ENCODE measurements around the gene NMS.
A peak's percentile ranks its signal among the peaks of the same experiment; 100 is the strongest.
"Not testable (repeated sequence)": the region's sequence is repeated elsewhere in the genome, so short reads cannot be mapped to it uniquely, and the experiment has no call there.

The NMS gene, protein sequence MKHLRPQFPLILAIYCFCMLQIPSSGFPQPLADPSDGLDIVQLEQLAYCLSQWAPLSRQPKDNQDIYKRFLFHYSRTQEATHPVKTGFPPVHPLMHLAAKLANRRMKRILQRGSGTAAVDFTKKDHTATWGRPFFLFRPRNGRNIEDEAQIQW

DNA sequence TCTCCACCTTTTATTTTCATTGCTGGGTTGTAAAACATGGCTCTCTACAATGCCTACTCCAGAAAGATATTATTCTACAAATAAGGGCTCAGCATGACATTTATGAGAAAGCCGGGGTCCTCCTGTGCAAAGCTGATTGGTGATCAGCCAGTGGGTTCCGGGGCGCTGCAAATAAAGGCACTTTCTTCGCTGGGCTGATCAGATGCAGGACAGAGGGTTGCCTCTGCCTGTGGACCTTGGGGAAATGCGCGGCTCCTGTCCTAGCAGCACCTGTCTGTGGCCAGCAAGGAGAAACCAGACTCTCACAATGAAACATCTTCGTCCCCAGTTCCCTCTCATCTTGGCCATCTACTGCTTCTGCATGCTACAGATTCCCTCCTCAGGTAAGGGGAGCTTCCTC, at the start of gene NMS:
NMS (plus strand) TSS at position 301 of the 400 bp plus-strand sequence; CDS start at position 308, 7 bp downstream.
- DNase-seq (no peak), ATAC-seq (no peak)

- ATAC-seq (no peak), DNase-seq (no peak)
Measured at GRCh38 chr2:100422320-100423055, 47.8 kb upstream of the NMS start.

- DNase-seq: no peak
- ATAC-seq: no peak
Measured at GRCh38 chr2:100423631-100424030, 46.7 kb upstream of the NMS start.

DNA sequence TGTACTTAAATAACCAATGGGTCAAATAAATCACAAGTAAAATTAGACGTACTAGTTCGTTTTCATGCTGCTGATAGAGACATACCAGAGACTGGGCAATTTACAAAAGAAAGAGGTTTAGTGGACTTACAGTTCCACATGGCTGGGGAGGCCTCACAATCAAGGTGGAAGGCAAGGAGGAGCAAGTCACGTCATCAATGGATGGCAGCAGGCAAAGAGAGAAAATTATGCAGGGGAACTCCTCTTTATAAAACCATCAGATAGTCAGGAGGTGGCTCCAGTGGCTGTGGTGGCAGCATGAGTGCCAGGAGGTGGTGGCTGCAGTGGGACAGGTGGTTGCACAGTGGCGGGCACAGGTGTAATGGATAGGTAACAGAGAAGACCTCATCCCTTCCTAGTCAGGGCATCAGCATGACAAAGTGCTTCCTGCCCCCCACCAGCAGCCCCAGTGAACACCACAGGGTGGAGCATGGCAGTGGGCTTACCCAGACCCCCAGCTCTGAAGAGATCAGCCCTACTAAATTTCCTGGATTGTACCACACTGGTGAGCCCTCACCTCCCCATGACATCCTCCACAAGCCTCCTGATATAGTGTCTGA, 45.9 kb upstream of the NMS start:
- no peak for ATAC-seq
- no peak for DNase-seq

- no peak for ATAC-seq
- no peak for DNase-seq
Measured at GRCh38 chr2:100425107-100425506, 45.2 kb upstream of the NMS start.

- DNase-seq: no peak
- ATAC-seq: no peak
Measured at GRCh38 chr2:100425573-100426383, 44.5 kb upstream of the NMS start.

GRCh38 chr2:100426384-100426720, 43.9 kb upstream of the NMS start:
- DNase-seq (no peak), ATAC-seq (no peak)

- ATAC-seq (no peak), DNase-seq (no peak)
Measured at GRCh38 chr2:100427111-100427510, 43.2 kb upstream of the NMS start.

GRCh38 chr2:100427627-100428258, 42.5 kb upstream of the NMS start:
- peak; percentile 74 for DNase-seq
- peak; percentile 65 for ATAC-seq

DNA sequence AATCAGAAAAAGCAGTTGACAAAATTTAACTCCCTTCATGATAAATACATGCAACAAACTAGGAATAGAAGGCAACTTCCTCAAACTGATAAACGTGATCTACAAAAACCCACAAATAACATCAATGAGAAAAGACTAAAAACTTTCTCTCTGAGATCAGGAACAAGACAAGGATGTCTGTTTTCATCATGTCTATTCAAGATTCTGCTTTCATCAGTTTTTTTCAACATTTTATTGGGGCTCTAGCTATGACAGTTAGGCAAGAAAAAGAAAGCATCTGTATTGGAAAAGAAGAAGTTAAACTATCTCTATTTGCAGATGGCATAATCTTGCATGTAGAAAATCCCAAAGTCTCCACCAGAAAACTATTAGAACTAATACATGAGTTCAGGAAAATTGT, 40.6 kb upstream of the NMS start:
- DNase-seq (no peak), ATAC-seq (no peak)

DNA sequence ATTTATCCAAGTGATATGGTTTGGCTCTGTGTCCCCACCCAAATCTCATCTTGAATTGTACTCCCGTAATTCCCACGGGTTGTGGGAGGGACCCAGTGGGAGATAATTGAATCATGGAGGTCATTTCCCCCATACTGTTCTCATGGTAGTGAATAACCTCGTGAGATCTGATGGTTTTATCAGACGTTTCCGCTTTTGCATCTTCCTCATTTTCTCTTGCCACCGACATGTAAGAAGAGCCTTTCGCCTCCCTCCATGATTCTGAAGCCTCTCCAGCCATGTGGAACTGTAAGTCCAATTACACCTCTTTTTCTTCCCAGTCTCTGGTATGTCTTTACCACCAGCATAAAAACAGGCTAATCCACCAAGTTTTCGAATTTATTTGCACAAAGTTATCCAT, 32.5 kb upstream of the NMS start:
- ATAC-seq: no peak
- no peak for DNase-seq

GRCh38 chr2:100446696-100447095, 23.6 kb upstream of the NMS start:
- DNase-seq (no peak), ATAC-seq (no peak)

GRCh38 chr2:100451092-100451491, 19.2 kb upstream of the NMS start:
- no peak for ATAC-seq
- DNase-seq: no peak

DNA sequence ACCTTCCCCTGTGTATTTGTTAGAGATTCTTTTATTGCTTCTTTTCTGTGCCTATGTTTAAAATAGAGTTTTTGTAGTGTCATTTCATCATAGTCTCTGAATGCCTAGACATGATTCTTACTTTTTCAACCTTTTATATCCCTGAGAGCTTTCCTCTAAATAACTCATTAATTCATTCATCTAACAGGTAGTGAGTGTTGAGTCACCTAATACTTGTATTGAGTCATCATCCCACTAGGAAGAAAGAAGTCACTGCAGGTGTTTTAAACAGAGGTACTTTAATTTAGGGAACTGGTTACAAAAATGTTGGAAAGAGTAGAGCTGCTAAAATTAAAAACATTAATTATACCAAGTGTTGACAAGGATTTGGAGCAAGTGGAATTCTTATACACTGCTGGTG, 18.5 kb upstream of the NMS start:
- DNase-seq (no peak), ATAC-seq (no peak)

DNA sequence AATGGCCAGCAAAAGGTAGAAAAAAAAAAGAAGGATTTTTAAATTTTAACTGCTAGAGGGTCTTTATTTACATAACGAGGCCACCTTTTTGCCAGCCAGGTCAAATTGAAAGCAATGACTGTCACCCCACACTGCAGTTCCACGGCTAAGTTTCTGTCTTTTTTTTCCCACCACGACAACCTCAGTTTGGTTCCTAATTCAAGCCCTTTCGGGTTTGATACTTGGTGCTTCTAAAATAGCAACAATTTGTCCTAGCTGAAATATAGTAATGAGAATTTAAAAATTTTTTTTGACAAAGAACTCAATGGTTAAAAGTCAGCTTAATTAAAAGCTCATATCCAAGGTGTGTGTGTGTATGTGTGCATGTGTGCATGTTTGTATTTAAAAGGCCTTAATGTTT, 16.4 kb upstream of the NMS start:
- ATAC-seq (no peak), DNase-seq (no peak)

GRCh38 chr2:100456357-100456756, 13.9 kb upstream of the NMS start:
- not testable (repeated sequence) for DNase-seq, ATAC-seq

DNA sequence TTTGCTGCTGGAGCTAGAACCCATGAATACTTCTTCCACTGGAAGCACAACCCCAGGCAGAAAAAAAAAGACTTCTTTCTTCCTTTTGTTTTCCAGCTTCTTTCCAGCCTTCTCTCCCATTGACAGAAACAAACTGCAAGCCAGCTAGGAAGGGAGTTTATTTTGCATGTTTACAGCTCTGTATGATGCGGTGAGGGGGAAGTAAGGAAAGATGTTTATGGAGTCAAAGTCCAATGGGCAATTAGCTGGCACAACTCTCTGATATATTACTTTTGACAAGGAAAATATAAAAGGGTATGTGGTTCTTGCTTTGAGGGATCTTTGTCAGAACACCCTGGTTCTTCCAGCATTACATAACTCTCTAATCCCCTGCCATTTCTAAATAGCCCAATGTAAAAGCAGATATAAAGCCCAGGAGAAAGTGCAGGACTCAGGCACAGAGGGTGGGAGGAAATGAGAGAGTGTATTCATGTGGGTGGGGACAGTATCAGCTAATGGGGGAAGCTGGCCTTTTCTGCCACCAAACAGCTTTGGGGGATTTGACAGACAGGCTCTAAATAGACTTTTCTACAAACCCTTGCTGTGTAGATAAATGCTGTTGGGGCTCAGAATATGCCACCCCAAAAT, 9.3 kb upstream of the NMS start:
- ATAC-seq: no peak
- no peak for DNase-seq

GRCh38 chr2:100470898-100471514, 724 bp downstream of the NMS start:
- no peak for ATAC-seq
- peak; percentile 14 for DNase-seq

- ATAC-seq (no peak), DNase-seq (no peak)
Measured at GRCh38 chr2:100476606-100477005, 6.3 kb downstream of the NMS start.

- DNase-seq (no peak), ATAC-seq (no peak)
Measured at GRCh38 chr2:100482741-100483140, 12.5 kb downstream of the NMS start.

DNA sequence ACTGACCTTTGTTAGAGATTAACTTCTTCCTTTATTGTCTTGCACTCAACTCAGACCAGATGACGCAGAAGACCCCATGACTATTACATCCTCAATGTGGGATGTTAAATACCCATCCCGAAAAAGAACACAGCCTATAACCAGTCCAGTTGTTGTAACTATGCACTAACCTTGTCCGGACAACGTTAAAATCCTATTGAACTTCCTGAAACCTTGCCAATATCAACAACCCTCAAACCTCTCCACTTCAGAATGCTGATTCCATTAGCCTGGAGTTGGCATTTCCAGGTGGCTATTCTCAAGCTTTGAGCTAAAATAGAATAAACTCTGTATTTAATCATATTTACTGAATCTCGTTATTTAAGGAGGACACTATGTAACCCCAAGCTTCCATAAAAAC, 13.6 kb downstream of the NMS start:
- DNase-seq: no peak
- no peak for ATAC-seq

DNA sequence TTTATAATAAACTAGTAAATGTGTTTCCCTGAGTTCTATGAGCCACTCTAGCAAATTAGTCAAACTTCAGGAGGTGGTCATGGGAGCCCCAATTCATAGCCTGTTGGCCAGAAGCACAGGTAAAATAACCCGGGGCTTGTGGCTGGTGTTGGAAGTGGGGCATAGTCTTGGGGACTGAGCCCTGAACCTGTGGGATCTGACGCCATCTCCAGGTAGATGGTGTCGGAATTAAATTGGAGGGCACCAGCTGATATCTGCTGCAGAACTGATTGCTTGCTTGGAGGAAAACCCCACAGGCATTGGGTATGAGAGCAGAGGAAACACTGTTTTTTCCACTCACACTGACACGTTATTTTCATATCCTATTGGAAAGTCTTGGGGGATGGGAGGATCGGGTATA, 14.1 kb downstream of the NMS start:
- ATAC-seq (no peak), DNase-seq (no peak)

All from stimulated activated naive CD8-positive, alpha-beta T cell treated with anti-CD3 and anti-CD28 coated beads, Interleukin-15, Interleukin-2, amounts not matched to agents 100 U/mL and 50 U/mL, for 24 hours (primary cell).